Activated CD8-positive, alpha-beta T cell treated with anti-CD3 and anti-CD28 coated beads for 36 hours (primary cell): ENCODE data around the gene ZFP36L2. TPM values are rescaled to one million over a fixed set of nuclear protein-coding genes. Genes with fewer than 3 reads are reported as not detected.

Experiments used
- ATAC-seq: fragments of 200-7000 bp; cut with Tn5 transposase; one replicate; pipeline ENCODE4 v1.10.0; 2021; ENCODE audit warnings: mild to moderate bottlenecking, moderate library complexity
- CTCF ChIA-PET: fragments of 350-600 bp; sonication (Branson Sonifier 250); formaldehyde crosslinking; loops from one replicate; lab custom pipeline; 2021; ENCODE audit warnings: antibody characterized with exemption; lab: Charles Lee
- POLR2A ChIA-PET: fragments of 350-600 bp; sonication (Branson Sonifier 250); formaldehyde crosslinking; loops from one replicate; lab custom pipeline; 2021; ENCODE audit warnings: antibody characterized with exemption; lab: Charles Lee
- DNase-seq: peaks from one replicate; pipeline ENCODE4 v3.0.0-alpha.2; 2020
- H3K27ac Mint-ChIP-seq: one replicate; pipeline ENCODE4 v1.8.0; 2021; ENCODE audit warnings: mild to moderate bottlenecking, mixed read lengths
- H3K27me3 Mint-ChIP-seq: one replicate; pipeline ENCODE4 v1.8.0; 2021; ENCODE audit warnings: mixed read lengths
- H3K36me3 Mint-ChIP-seq: one replicate; pipeline ENCODE4 v1.8.0; 2021; ENCODE audit warnings: low read depth, mixed read lengths
- H3K4me1 Mint-ChIP-seq: one replicate; pipeline ENCODE4 v1.8.0; 2021; ENCODE audit warnings: low read depth, mixed read lengths
- H3K4me3 Mint-ChIP-seq: one replicate; pipeline ENCODE4 v1.8.0; 2021; ENCODE audit warnings: mild to moderate bottlenecking, moderate library complexity, mixed read lengths
- H3K9me3 Mint-ChIP-seq: one replicate; pipeline ENCODE4 v1.8.0; 2021; ENCODE audit warnings: mixed read lengths
- intact Hi-C: fragments of 100-400 bp; cut with micrococcal nuclease; formaldehyde crosslinking; loops from one replicate; pipeline ENCODE4 v1.10.0; 2022
- total RNA-seq, 2 experiments: library from RNA; stranded (reverse); gene quantifications; one replicate each; pipeline ENCODE4 v1.2.3, GENCODE V29; 2021
- TF ChIP-seq, protein P1 (sequence below): fragments of 200-600 bp; IDR thresholded peaks from one replicate; pipeline ENCODE4 v1.8.0; 2022; ENCODE audit warnings: antibody characterized with exemption, mild to moderate bottlenecking

ZFP36L2 gene
- total RNA-seq, 2 experiments from 2014 or later, result 102 to 106 TPM

DNA sequence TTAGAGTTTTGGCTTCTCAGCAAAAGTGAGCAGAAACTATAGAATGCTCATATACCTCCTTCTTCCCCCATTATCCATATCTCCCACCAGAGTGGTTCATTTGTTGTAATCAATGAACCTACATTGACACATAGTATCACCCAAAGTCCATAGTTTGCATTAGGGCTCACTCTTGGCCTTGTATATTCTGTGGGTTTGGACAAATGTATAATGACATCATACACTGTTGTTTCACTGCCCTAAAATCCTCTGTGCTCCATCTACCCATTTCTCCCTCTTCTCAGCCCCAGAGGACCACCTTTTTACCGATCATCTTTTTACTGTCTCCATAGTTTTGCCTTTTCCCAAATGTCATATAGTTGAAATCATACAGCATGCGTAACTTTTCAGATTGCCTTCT is 24.1 kb downstream of the ZFP36L2 start:
- ATAC-seq, result no peak
- no peaks in the 10 kb centered on the region for H3K27me3 Mint-ChIP-seq
- ChIA-PET CTCF (interaction anchor here (1.1 to 2.9 kb wide), 7 partner anchors 10 to 76 kb away, joined by 3 to 9 read pairs (median 5); no protein-coding TSS in a partner anchor), POLR2A (interaction anchor here (0.9 to 1.8 kb wide), 5 partner anchors 15 to 33 kb away, joined by 3 to 8 read pairs (median 3); no protein-coding TSS in a partner anchor)
- peaks cover 16% of the 10 kb centered on the region for H3K4me1 Mint-ChIP-seq
- TF ChIP-seq, protein P1, sequence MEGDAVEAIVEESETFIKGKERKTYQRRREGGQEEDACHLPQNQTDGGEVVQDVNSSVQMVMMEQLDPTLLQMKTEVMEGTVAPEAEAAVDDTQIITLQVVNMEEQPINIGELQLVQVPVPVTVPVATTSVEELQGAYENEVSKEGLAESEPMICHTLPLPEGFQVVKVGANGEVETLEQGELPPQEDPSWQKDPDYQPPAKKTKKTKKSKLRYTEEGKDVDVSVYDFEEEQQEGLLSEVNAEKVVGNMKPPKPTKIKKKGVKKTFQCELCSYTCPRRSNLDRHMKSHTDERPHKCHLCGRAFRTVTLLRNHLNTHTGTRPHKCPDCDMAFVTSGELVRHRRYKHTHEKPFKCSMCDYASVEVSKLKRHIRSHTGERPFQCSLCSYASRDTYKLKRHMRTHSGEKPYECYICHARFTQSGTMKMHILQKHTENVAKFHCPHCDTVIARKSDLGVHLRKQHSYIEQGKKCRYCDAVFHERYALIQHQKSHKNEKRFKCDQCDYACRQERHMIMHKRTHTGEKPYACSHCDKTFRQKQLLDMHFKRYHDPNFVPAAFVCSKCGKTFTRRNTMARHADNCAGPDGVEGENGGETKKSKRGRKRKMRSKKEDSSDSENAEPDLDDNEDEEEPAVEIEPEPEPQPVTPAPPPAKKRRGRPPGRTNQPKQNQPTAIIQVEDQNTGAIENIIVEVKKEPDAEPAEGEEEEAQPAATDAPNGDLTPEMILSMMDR, result no peak
- no peak for DNase-seq
- H3K9me3 Mint-ChIP-seq, result no peaks in the 10 kb centered on the region
- no peaks in the 10 kb centered on the region for H3K36me3 Mint-ChIP-seq
- intact Hi-C loops, result no loop called here
- H3K4me3 Mint-ChIP-seq, result no peak overlapping the region
- H3K27ac Mint-ChIP-seq, result no peak overlapping the region

DNA sequence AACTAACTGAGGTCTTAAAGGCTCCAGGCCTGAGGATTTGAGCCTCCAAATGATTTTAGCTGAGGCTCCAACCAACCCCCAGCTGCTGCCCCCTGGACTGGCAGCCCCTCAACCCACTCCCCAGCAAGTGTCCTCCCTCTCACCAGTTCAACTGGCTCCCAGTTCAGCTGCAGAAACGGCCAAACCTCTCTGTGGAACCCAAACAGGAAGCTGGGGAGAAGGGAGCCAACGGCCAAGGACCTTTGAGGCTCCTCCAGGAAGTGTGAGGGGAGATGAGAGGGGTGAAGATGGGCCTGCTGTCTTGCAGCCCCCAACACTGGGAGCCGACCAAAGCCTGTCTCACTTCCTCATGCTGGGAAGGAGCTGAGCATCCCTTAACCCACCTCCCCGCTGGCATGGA is 24.9 kb downstream of the ZFP36L2 start:
- CTCF ChIA-PET, result interaction anchor here (0.6 to 2.9 kb wide), 6 partner anchors 9 to 27 kb away, joined by 3 to 9 read pairs (median 4); no protein-coding TSS in a partner anchor
- DNase-seq (no peak), ATAC-seq (no peak)
- POLR2A ChIA-PET, result interaction anchor here (0.8 to 1.3 kb wide), 3 partner anchors 21 to 33 kb away, joined by 3 to 4 read pairs (median 4); no protein-coding TSS in a partner anchor
- H3K9me3 Mint-ChIP-seq, result no peaks in the 10 kb centered on the region
- TF ChIP-seq, protein P1, result no peak
- no peaks in the 10 kb centered on the region for H3K27me3 Mint-ChIP-seq
- peaks cover 24% of the 10 kb centered on the region for H3K4me1 Mint-ChIP-seq
- H3K36me3 Mint-ChIP-seq, result no peaks in the 10 kb centered on the region
- no peak overlapping the region for H3K27ac Mint-ChIP-seq
- intact Hi-C loops, result no loop called here
- H3K4me3 Mint-ChIP-seq, result no peak overlapping the region

DNA sequence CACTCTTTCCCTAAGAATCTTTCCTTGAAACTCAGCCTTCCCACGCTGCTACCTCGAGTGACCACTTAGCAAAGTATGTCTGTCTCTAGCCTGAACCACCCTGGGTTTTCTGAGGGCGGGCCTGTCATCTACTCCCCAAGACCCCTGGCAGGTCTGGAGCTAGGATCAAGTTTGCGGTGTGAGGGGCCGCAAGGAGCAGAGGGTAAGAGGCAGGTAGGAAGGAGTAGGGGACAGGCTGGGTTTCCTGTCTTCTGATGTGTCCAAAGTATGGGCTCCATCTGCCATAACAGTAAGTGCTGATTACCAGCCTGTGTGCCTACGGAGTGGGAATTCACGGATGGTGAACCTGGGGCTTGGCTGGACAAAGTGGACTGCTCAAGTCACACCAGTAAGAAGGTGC is 25.4 kb downstream of the ZFP36L2 start:
- TF ChIP-seq, protein P1, result no peak
- no peaks in the 10 kb centered on the region for H3K27me3 Mint-ChIP-seq
- DNase-seq (no peak), ATAC-seq (no peak)
- POLR2A ChIA-PET, result interaction anchor here (0.8 to 1.3 kb wide), 2 partner anchors 21 to 27 kb away, joined by 4 read pairs; no protein-coding TSS in a partner anchor
- no peaks in the 10 kb centered on the region for H3K9me3 Mint-ChIP-seq
- H3K27ac Mint-ChIP-seq, result peak overlapping the region; percentile 15
- no peak overlapping the region for H3K4me3 Mint-ChIP-seq
- no peaks in the 10 kb centered on the region for H3K36me3 Mint-ChIP-seq
- H3K4me1 Mint-ChIP-seq, result peaks cover 26% of the 10 kb centered on the region
- intact Hi-C loops, result no loop called here
- CTCF ChIA-PET, result interaction anchor here (1.1 to 2.9 kb wide), 5 partner anchors 9 to 28 kb away, joined by 3 to 9 read pairs (median 4); no protein-coding TSS in a partner anchor

DNA sequence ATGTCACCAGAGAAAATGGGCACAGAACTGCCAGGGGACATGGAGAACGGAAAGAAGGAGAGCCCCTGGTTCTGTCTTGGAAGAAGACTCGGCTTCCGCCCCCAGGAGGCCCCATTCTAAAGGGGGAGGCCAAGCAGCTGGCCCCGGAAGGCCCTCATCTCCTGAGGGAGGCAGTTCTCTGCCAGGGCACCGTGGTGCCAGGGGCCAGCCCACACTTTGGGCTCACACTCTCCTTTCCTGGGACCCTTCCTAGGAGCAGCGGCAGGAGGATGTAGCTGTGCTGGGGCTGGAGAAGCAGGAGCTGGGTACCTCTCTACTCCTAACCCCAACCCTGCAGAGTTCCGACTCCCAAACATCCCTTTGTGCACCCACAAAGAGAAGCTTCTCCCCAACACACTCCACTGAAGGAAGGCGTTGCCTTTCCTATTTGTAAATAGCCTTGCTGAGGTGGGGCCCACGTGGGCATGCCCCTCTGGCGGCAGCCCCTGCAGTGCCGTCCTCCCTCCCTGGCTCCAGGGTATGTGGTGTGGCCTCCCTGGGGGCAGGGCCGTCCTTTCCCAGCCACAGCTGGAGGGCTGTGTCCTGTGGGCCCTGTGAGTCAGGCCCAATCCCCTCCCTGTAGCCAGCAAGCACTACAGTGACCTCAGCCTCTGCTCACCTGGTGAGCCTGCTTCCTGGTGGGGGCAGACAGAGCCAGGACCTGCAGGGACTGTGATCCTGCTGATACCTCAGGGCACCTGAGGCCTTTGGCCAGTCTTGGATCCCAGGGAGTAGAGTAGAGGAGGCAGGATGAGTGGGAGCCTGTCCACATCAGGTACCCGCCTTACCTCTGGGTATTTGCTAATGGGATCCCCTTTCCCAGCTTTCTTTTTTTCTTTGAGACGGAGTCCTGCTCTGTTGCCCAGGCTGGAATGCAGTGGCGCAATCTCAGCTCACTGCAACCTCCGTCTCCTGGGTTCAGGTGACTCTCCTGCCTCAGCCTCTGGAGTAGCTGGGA is 26.6 kb downstream of the ZFP36L2 start:
- DNase-seq, result no peak
- Mint-ChIP-seq H3K27ac (no peak overlapping the region), H3K9me3 (no peaks in the 10 kb centered on the region), H3K27me3 (no peaks in the 10 kb centered on the region), H3K4me3 (no peak overlapping the region), H3K36me3 (no peaks in the 10 kb centered on the region), H3K4me1 (peaks cover 34% of the 10 kb centered on the region)
- ChIA-PET CTCF (interaction anchor here (0.7 to 1.5 kb wide), 2 partner anchors 22 to 51 kb away, joined by 3 to 4 read pairs; no protein-coding TSS in a partner anchor), POLR2A (interaction anchor here (0.7 to 1.4 kb wide), 3 partner anchors 16 to 36 kb away, joined by 3 to 4 read pairs (median 4); no protein-coding TSS in a partner anchor)
- no peak for ATAC-seq
- intact Hi-C loops, result no loop called here
- TF ChIP-seq, protein P1, result no peak
